GM21367 (cell line): Measurements from ENCODE around the gene SRRD.

ENCODE experiments used
- ATAC-seq: cut with Tn5 transposase; IDR thresholded peaks from one replicate; pipeline ENCODE4 v1.9.1; 2021; ENCODE audit not compliant: unreplicated experiment

SRRD gene

GRCh38 chr22:26481694-26482093, 2.0 kb upstream of the SRRD start:
- ATAC-seq, result no peak

DNA sequence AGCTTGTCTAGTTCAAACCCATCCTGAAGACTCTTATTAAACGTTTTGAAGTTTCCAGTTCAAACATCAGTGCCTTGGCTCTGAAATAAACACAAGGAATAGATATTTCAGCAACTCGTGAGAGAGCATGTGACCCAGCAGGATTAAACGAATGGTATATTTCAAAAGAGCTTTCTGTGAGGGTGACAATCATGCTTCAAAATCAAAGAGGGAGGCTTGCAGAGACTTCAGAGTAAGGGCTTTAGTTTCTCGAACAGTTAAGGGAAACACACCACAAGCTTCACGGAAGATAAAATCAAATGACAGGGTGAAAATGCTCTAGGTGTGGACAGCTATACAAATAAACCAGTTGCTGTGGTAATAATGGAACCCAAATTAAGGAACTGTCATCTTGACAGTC, 1.5 kb upstream of the SRRD start:
- no peak for ATAC-seq

DNA sequence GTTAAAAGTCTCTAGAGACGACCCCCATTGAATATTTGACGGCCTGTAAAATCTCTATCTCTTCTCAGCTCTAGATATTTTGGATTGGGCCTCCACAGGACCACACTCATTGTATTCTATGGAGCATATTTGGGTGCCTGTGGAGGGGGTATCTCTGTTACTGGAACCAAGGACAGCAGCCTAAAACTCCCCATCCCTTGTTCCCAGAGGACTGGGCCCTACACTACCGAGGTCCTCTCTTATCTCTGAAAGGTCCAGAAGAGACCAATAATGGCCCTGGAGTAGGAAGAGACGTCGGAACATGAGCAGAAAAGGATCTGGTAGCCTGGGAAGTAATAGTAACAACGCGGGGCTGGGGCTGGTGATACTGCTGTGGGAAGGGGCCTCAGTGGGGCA, 636 bp upstream of the SRRD start:
- ATAC-seq, result peak; percentile 10

DNA sequence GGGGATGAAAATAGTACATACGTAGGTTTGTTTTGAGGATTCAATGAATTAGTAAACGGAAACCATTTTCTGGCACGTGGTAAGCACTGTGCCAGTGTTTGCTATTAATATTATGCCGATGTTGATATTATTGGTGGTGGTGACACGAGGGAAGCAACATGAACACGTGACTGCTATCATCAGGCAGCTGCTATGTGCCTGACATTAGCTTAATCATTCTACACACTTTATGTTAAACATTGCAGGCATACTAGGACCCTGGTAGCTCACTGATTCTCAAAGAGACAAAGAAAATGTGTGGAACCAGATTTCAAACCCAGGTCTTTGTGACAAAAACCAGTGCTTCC, 656 bp downstream of the SRRD start:
- ATAC-seq, result no peak

- no peak for ATAC-seq
These were observed 1.3 kb downstream of the SRRD start for GRCh38 chr22:26485013-26485412.

DNA sequence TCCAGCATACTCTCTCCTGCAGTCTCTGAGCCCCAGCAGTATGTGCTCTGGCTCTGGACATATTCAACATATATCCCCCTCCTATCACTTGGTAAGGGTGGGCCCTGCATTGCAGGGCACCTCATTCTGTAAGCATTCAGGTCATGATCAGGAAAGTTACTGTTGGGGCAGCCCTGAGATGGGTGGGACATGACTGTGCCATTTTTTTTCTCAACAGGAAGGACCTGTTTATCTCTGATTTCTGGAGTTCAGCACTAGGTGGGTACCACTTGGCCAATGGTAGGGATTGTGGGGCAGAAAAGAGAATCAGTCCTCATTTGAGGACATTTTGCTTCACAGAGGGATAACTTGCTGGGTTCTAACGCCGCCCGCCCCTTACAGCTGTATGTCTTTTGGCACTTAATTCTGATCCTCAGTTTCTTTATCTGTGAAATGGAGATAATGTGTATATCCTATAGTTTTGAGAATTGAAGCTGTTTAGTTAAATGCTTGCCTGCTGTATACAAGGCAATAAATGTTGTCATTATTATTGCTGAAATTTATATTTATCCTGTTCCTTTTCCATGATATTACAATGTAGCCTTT, 2.2 kb downstream of the SRRD start:
- no peak for ATAC-seq

GRCh38 chr22:26486394-26486793, 2.7 kb downstream of the SRRD start:
- no peak for ATAC-seq

DNA sequence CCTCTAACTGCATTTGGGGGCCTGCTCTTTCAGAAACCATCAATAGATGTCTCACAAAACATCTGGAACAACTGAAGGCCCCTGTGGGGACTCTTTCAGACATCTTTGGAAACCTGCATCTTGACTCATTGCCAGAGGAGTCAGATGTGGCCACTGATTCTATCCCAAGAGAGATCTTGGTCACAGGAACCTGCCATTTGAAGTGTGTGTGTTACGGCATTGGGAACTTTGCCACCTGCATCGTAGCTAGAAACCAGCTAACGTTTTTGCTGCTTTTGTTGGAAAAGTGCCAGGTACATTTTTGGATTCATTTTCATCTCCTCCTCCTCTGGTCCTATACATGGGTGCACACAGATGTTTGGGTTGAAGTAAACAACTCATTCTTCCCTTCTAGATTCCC, 4.3 kb downstream of the SRRD start:
- no peak for ATAC-seq

DNA sequence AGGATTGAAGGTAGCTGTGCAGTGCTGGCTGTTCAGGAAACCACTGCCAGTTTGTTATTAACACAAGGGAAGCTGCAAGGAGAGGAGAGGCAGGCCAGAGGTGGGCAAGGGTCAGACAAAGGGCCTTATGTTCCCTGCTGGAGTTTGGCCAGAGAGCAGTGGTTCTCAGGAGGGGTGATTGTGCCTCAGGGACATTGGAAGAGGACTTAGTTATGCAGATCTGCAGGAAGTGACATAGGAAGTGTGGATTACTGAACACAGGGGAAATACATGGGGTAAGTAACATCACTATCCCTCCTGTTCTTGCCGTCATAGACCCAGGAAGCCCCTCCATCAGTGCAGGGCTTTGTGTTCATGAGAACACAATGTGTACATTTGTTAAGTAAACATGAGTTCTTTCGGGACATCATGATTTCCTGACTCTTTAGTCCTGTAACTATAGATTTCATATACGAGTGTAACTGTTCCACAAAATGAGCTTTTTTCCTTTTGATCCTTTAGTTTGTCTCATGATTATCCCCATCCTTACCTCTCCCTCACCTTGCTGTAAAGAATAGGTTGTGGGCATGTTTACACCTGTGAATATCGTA, 5.9 kb downstream of the SRRD start:
- ATAC-seq, result no peak

GRCh38 chr22:26492220-26492619, 8.5 kb downstream of the SRRD start:
- ATAC-seq, result no peak

- no peak for ATAC-seq
These were observed 10.8 kb downstream of the SRRD start for GRCh38 chr22:26494506-26494905.

DNA sequence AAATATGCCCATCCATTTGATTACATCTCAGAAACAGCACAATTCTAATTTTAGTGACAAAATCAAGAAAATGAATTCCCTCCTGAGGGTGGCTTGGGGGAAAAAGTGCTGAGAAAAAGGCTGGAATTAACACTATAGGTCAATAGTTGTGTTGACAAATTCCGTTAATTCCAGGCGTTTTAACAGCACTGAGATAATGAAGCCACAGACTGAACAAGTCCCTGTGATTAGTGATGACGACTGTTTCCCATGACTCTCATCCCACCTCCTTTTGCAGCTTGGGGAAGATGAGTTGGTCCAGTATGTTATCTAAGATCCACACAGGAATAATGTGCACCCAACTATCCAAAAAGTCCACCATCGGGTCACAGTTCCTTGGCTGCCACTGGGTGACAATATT, 12.8 kb downstream of the SRRD start:
- ATAC-seq, result no peak

- no peak for ATAC-seq
These were observed 15.6 kb downstream of the SRRD start for GRCh38 chr22:26499188-26499703.

GRCh38 chr22:26501996-26502395, 18.3 kb downstream of the SRRD start:
- no peak for ATAC-seq

DNA sequence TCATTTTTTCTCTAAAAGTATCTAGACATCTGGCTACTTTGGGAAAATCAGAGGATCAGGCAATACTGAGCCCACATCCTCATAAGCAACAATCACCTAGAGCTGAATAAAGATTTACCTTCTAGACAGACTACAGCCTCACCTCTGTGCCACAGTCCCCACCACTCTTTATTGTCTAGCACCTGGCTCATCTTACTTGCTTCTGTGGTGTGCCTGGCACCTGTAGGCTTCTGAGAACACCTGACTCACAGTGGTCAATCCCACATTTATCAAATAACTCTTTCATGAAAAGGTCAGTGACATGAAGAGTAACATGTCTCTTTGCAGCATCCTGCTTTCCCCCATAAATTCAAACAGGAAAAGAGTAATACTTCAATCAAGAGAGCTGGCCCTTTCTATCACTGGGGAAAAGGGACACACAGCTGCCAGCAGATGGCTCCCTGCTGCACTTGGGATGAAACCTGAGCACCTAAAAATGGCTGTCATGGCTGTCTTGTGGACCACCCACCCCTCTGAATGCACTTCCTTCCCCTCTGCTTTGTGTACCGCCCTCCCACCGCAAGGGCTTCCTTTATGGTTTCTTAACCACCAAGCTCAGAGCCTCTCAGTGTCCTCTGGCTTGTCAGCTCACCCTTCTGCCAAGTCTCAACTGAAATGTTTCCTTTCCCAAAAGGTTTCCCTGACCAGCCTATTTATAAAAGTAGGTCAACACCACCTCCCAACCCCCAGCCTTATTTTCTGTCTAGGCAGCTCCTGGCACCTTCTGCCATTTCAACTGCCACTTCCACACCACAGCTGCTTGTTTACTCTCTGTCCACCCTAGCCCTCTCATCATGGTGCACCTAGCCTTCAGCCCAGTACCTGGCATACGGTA, 19.2 kb downstream of the SRRD start:
- no peak for ATAC-seq

DNA sequence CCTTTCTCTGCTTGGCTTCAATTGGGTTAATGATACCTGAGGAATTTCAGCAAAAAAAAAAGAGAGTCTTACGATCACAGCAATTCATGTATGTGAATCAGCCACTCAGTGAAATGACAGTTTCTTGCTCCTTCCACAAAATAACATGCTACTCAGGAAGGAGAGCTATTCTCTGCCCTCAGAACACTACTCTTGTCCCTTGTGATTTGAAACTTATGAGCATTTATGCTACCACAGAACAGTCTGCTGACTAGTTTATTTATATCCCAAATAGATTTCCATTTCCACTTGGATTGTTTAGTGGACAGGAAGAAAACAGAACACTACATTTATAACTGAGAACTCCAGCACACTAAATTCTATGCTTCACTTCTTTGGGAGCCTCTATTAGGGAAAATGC, 20.1 kb downstream of the SRRD start:
- ATAC-seq, result no peak

GRCh38 chr22:26508148-26508547, 24.5 kb downstream of the SRRD start:
- no peak for ATAC-seq

- peak; percentile 79 for ATAC-seq
These were observed 28.6 kb downstream of the SRRD start, which contains the start of gene TFIP11 for GRCh38 chr22:26512149-26512793. TFIP11 (minus strand) TSS chr22:26512473; CDS start chr22:26510272, 2,201 bp downstream.

DNA sequence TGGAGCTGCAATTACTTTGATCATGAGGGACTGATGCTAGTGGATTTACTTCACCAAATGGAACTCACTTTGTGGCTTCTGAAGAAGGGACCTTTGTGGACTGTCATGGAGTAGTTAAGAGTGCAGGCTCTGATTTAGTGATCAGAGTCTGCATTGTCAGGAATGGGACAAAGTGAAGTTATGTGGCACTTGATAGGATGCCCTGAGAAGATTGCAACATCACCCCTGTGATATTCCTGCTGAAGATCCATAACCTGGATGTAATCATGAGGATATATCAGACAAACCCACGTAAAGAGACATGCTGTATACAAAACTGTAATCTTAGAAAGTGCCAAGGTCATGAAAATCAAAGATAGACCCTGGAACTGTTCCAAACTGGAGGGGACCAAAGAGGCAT, 30.2 kb downstream of the SRRD start:
- no peak for ATAC-seq

DNA sequence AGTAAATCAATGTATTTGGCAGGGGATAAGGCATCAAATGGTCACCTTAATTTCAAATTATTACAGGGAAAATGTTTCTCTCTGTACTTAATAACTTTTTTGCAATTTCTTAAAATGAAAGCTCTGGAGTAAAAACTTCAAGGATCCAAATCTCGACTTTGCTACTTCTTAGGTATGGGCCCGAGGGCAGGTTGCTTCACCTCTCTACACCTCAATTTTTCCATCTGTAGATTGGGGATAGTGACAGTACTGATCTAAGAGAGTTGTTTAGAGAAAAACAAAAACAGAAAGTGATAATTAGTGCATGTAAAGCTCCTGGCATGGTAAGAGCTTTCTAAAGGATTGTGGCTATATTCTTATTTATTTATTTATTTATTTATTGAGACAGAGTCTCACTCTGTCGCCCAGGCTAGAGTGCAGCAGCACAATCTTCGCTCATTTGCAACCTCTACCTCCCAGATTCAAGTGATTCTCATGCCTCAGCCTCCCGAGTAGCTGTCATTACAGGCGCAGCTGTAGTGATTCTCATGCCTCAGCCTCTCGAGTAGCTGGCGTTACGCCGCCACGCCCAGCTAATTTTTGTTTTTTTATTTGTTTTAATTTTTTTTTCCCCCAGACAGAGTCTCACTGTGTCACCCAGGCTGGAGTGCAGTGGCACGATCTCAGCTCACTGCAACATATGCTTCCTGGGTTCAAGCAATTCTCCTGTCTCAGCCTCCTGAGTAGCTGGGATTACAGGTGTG, 30.9 kb downstream of the SRRD start:
- ATAC-seq, result no peak

DNA sequence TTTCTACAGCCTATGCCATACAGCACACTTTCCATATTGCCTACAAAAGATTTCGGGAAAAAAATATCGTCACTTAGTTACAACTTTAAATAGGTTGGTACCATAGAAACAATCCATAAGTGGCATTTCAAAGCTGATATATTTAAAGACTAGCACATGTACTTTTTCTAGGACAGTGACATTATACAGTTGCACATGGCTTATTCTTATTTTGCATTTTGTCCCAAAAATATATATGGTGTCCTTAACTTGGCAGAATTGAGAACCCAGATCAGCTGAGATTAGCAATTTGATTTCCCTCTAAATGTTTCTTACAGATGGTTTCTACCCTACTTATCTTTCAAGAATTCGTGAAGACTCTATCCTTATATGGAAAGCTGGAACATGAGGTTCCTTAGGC, 32.3 kb downstream of the SRRD start:
- ATAC-seq, result no peak
